ENCODE data around the gene CCDC32. TPM values are rescaled to one million over a fixed set of nuclear protein-coding genes. Genes with fewer than 3 reads are reported as not detected.

Gene CCDC32
- total RNA-seq, 1 experiment from 2014 or later = 22.2 TPM

GRCh38 chr15:40565333-40566238, 744 bp upstream of the CCDC32 start:
- ChIA-PET CTCF (interaction anchor here (0.8 kb wide), 1 partner anchor 46 kb away, joined by 3 read pairs; no protein-coding TSS in a partner anchor), POLR2A (ENCODE audit: unreplicated experiment) (interaction anchor here (0.6 to 0.7 kb wide), 3 partner anchors 15 to 135 kb away, joined by 4 to 27 read pairs (median 6); no protein-coding TSS in a partner anchor)
- H4K20me1 ChIP-seq (ENCODE audit: insufficient read depth) = no peaks in the 10 kb centered on the region
- H3K27ac ChIP-seq = no peak overlapping the region
- DNase-seq = peak in 1 of 2 experiments; percentile 46
- H3K9me2 ChIP-seq (ENCODE audit: insufficient read depth) = no peaks in the 10 kb centered on the region
- no TSS peak for BruUV-seq (replicated peaks)
- H3K36me3 ChIP-seq (ENCODE audit: low read depth) = no peaks in the 10 kb centered on the region; the same call in 1 of the 2 replicates
- H3K9me3 ChIP-seq (ENCODE audit: insufficient read depth, low read depth) = no peaks in the 10 kb centered on the region
- peak overlapping the region; percentile 79 for H3K4me2 ChIP-seq
- no peaks in the 10 kb centered on the region for H3K27me3 ChIP-seq (ENCODE audit: insufficient read depth, low read depth)
- peak overlapping the region; percentile 89; the same call in 1 of the 2 replicates for H3K4me3 ChIP-seq
- TF ChIP-seq CTCF (conservative IDR thresholded peaks at IDR 0.05) (no peak), EZH2 (IDR thresholded peaks at IDR 0.05; ENCODE audit: low read depth) (no peak)
- H2AFZ ChIP-seq = peak overlapping the region; percentile 81
- peaks cover 15% of the 10 kb centered on the region for H3K4me1 ChIP-seq (replicated peaks; ENCODE audit: insufficient read depth)
- peaks cover 27% of the 10 kb centered on the region for H3K79me2 ChIP-seq (ENCODE audit: low read depth)
- H3F3A ChIP-seq (ENCODE audit: insufficient read depth, low read depth) = no peaks in the 10 kb centered on the region
- intact Hi-C loops (cut with micrococcal nuclease; ENCODE audit: unreplicated experiment) = loop anchor here (2.0 kb wide), 1 partner anchor 95 kb away; the partner anchor contains the start of gene CHST14

- peak overlapping the region; percentile 79; the same call in 1 of the 2 replicates for H3K4me2 ChIP-seq
- H3F3A ChIP-seq (ENCODE audit: insufficient read depth, low read depth) = no peaks in the 10 kb centered on the region
- no peak for TF ChIP-seq CTCF (conservative IDR thresholded peaks at IDR 0.05)
- TF ChIP-seq EZH2 (IDR thresholded peaks at IDR 0.05; ENCODE audit: low read depth) = no peak
- no peak overlapping the region; the same call in 1 of the 2 replicates for H3K4me3 ChIP-seq
- ChIA-PET POLR2A (ENCODE audit: unreplicated experiment) (no interaction called here), CTCF (no interaction called here)
- no peaks in the 10 kb centered on the region for H3K9me2 ChIP-seq (ENCODE audit: insufficient read depth)
- intact Hi-C loops (cut with micrococcal nuclease; ENCODE audit: unreplicated experiment) = no loop called here
- no peaks in the 10 kb centered on the region for H3K9me3 ChIP-seq (ENCODE audit: insufficient read depth, low read depth)
- no peak overlapping the region for H2AFZ ChIP-seq
- BruUV-seq (replicated peaks) = no TSS peak
- no peaks in the 10 kb centered on the region for H3K27me3 ChIP-seq (ENCODE audit: insufficient read depth, low read depth)
- H3K36me3 ChIP-seq (ENCODE audit: low read depth) = no peaks in the 10 kb centered on the region; the same call in 1 of the 2 replicates
- H4K20me1 ChIP-seq (ENCODE audit: insufficient read depth) = no peaks in the 10 kb centered on the region
- no peak for DNase-seq
- peaks cover 7% of the 10 kb centered on the region for H3K4me1 ChIP-seq (replicated peaks; ENCODE audit: insufficient read depth)
- H3K27ac ChIP-seq = no peak overlapping the region
- H3K79me2 ChIP-seq (ENCODE audit: low read depth) = peaks cover 13% of the 10 kb centered on the region
Observed at GRCh38 chr15:40563426-40563825, 1.4 kb downstream of the CCDC32 start.

- TF ChIP-seq CTCF (conservative IDR thresholded peaks at IDR 0.05) (no peak), EZH2 (IDR thresholded peaks at IDR 0.05; ENCODE audit: low read depth) (no peak)
- no peak overlapping the region for H3K4me2 ChIP-seq
- H3F3A ChIP-seq (ENCODE audit: insufficient read depth, low read depth) = no peaks in the 10 kb centered on the region
- no peak overlapping the region for H3K27ac ChIP-seq
- H3K4me3 ChIP-seq = no peak overlapping the region
- no peak overlapping the region for H2AFZ ChIP-seq
- intact Hi-C loops (cut with micrococcal nuclease; ENCODE audit: unreplicated experiment) = no loop called here
- POLR2A ChIA-PET (ENCODE audit: unreplicated experiment) = interaction anchor here (0.6 kb wide), 1 partner anchor 223 kb away, joined by 7 read pairs; no protein-coding TSS in a partner anchor
- BruUV-seq (replicated peaks) = no TSS peak
- H3K9me2 ChIP-seq (ENCODE audit: insufficient read depth) = no peaks in the 10 kb centered on the region
- no peaks in the 10 kb centered on the region for H3K27me3 ChIP-seq (ENCODE audit: insufficient read depth, low read depth)
- H3K79me2 ChIP-seq (ENCODE audit: low read depth) = peaks cover 13% of the 10 kb centered on the region
- CTCF ChIA-PET = interaction anchor here (0.6 kb wide), 1 partner anchor 215 kb away, joined by 3 read pairs; no protein-coding TSS in a partner anchor
- 0 out of 2 replicates have a peak, but pooled peaks cover 5% of the 10 kb centered on the region for H3K4me1 ChIP-seq (replicated peaks; ENCODE audit: insufficient read depth)
- no peaks in the 10 kb centered on the region for H3K9me3 ChIP-seq (ENCODE audit: insufficient read depth, low read depth)
- no peak for DNase-seq
- no peaks in the 10 kb centered on the region; the same call in 1 of the 2 replicates for H3K36me3 ChIP-seq (ENCODE audit: low read depth)
- H4K20me1 ChIP-seq (ENCODE audit: insufficient read depth) = no peaks in the 10 kb centered on the region
Observed at GRCh38 chr15:40562691-40563090, 2.2 kb downstream of the CCDC32 start.

Data from PC-9 (cell line).